HCT116 (cell line): ENCODE measurements around the gene PPP1R16B. TPM values are rescaled to one million over a fixed set of nuclear protein-coding genes. Genes with fewer than 3 reads are reported as not detected.

Source experiments
- ATAC-seq: fragments of 200-7000 bp; cut with Tn5 transposase; 2 replicates; pipeline ENCODE4 v1.9.1; 2020; ENCODE audit warnings: mild to moderate bottlenecking, moderate library complexity
- BruUV-seq: library from RNA; stranded (reverse); fragments of 400-500 nt; replicated peaks from 2 replicates; lab custom pipeline; 2021; lab: Mats Ljungman, UMichigan
- CTCF ChIA-PET: fragments of 300-600 bp; sonication (Branson Sonifier 250); formaldehyde crosslinking; loops from one replicate; lab custom pipeline; 2021; ENCODE audit warnings: antibody characterized with exemption; lab: Charles Lee
- POLR2A ChIA-PET: fragments of 300-600, 350-600 bp; sonication (Branson Sonifier 250); formaldehyde crosslinking; loops from one replicate; lab custom pipeline; 2021; ENCODE audit warnings: antibody characterized with exemption; lab: Charles Lee
- RAD21 ChIA-PET, 2 experiments: fragments of 300-600 bp; sonication (Branson Sonifier 250); formaldehyde crosslinking; loops; one replicate each; lab custom pipeline; 2023; ENCODE audit warnings: low total read pairs in 2 of 2; ENCODE audit not compliant: uncharacterized antibody in 2 of 2, unreplicated experiment in 2 of 2, low non-redundant PET in 1 of 2; lab: Charles Lee
- DNase-seq: peaks from one replicate; pipeline ENCODE4 v3.0.0-alpha.2; 2010; ENCODE audit warnings: low read depth, low spot score
- H2AFZ ChIP-seq: fragments of 200-600 bp; shearing (Covaris generic), sonication (generic); 2 replicates; pipeline ENCODE4 v1.6.1; 2017; ENCODE audit warnings: low read depth, mixed run types, mixed read lengths, antibody characterized with exemption, low read length; ENCODE audit not compliant: poor library complexity, severe bottlenecking
- H3K27ac ChIP-seq: 2 replicates; pipeline ENCODE4 v1.5.1; 2012; ENCODE audit warnings: low read depth, low read length
- H3K27me3 ChIP-seq: fragments of 200-600 bp; sonication (generic); 2 replicates; pipeline ENCODE4 v1.6.1; 2016; ENCODE audit warnings: mixed run types, low read length, mixed read lengths; ENCODE audit not compliant: insufficient read depth
- H3K36me3 ChIP-seq, 2 experiments: fragments of 200-500 bp in 1 of 2; fragments of 200-600 bp in 1 of 2; sonication (Bioruptor generic) in 1 of 2; sonication (generic) in 1 of 2; 2 replicates each; pipeline versions ENCODE4 v1.5.1 to v1.6.1; 2014 to 2016; ENCODE audit warnings: low read length in 2 of 2, inconsistent platforms in 1 of 2, mixed read lengths in 1 of 2, mixed run types in 1 of 2; ENCODE audit not compliant: insufficient read depth in 2 of 2, control insufficient read depth in 1 of 2
- H3K4me1 ChIP-seq, 2 experiments: fragments of 200-600 bp in 1 of 2; sonication (generic) in 1 of 2; 2 replicates each; pipeline versions ENCODE4 v1.5.1 to v1.6.1; 2012 to 2017; ENCODE audit warnings: low read length in 2 of 2, inconsistent platforms in 1 of 2, mild to moderate bottlenecking in 1 of 2, mixed read lengths in 1 of 2, mixed run types in 1 of 2, moderate library complexity in 1 of 2; ENCODE audit not compliant: insufficient read depth in 2 of 2, control insufficient read depth in 1 of 2
- H3K4me2 ChIP-seq: fragments of 200-600 bp; sonication (generic); 2 replicates; pipeline ENCODE4 v1.6.1; 2017; ENCODE audit warnings: mixed run types, low read length, mixed read lengths
- H3K4me3 ChIP-seq, 2 experiments: fragments of 200-600 bp in 1 of 2; sonication (generic) in 1 of 2; replicated peaks in 1 of 2; 2 replicates each; pipeline ENCODE4 v1.5.1; 2011 to 2016; ENCODE audit warnings: low read length in 2 of 2, control low read depth in 1 of 2, low read depth in 1 of 2, mild to moderate bottlenecking in 1 of 2, mixed read lengths in 1 of 2, mixed run types in 1 of 2
- H3K79me2 ChIP-seq: fragments of 200-600 bp; sonication (generic); 2 replicates; pipeline ENCODE4 v1.6.1; 2017; ENCODE audit warnings: mild to moderate bottlenecking, mixed run types, low read length, moderate library complexity, mixed read lengths; ENCODE audit not compliant: insufficient read depth
- H3K9ac ChIP-seq: fragments of 200-600 bp; sonication (generic); 2 replicates; pipeline ENCODE4 v1.6.1; 2016; ENCODE audit warnings: low read length, mixed read lengths
- H3K9me2 ChIP-seq: fragments of 200-600 bp; sonication (generic), shearing (Covaris generic); 2 replicates; pipeline ENCODE4 v1.6.1; 2017; ENCODE audit warnings: mixed run types, mild to moderate bottlenecking, moderate library complexity; ENCODE audit not compliant: insufficient read depth
- H3K9me3 ChIP-seq, 2 experiments: fragments of 200-500 bp in 1 of 2; fragments of 200-600 bp in 1 of 2; sonication (Bioruptor generic) in 1 of 2; sonication (generic) in 1 of 2; 2 replicates each; pipeline ENCODE4 v1.6.1; 2014 to 2017; ENCODE audit warnings: low read length in 2 of 2, mixed read lengths in 2 of 2, inconsistent platforms in 1 of 2, low read depth in 1 of 2, mild to moderate bottlenecking in 1 of 2, mixed run types in 1 of 2, moderate library complexity in 1 of 2; ENCODE audit not compliant: control insufficient read depth in 1 of 2, insufficient read depth in 1 of 2
- H4K20me1 ChIP-seq: fragments of 200-600 bp; sonication (generic), shearing (Covaris generic); 2 replicates; pipeline ENCODE4 v1.6.1; 2017; ENCODE audit warnings: mixed run types, mild to moderate bottlenecking, moderate library complexity; ENCODE audit not compliant: insufficient read depth
- ATF3 ChIP-seq: IDR thresholded peaks from 2 replicates; pipeline ENCODE4 v1.6.1; 2012
- CEBPB ChIP-seq: IDR thresholded peaks from 2 replicates; pipeline ENCODE4 v1.6.1; 2012; ENCODE audit warnings: low read depth
- EGR1 ChIP-seq: IDR thresholded peaks from 2 replicates; pipeline ENCODE4 v1.6.1; 2012; ENCODE audit warnings: low read depth
- EZH2 ChIP-seq: fragments of 200-600 bp; sonication (generic); IDR thresholded peaks from 2 replicates; pipeline ENCODE4 v1.6.1; 2017; ENCODE audit warnings: antibody characterized with exemption, mixed run types
- FOSL1 ChIP-seq: IDR thresholded peaks from 2 replicates; pipeline ENCODE4 v1.6.1; 2012; ENCODE audit warnings: low read depth
- RAD21 ChIP-seq: IDR thresholded peaks from 2 replicates; pipeline ENCODE4 v1.6.1; 2012; ENCODE audit warnings: low read depth, mild to moderate bottlenecking
- REST ChIP-seq: IDR thresholded peaks from 2 replicates; pipeline ENCODE4 v1.6.1; 2012; ENCODE audit warnings: low read depth
- SIN3A ChIP-seq: IDR thresholded peaks from 2 replicates; pipeline ENCODE4 v1.6.1; 2012; ENCODE audit warnings: low read depth
- SP1 ChIP-seq: IDR thresholded peaks from 2 replicates; pipeline ENCODE4 v1.6.1; 2012; ENCODE audit warnings: low read depth
- TCF7L2 ChIP-seq: IDR thresholded peaks from 2 replicates; pipeline ENCODE4 v1.7.0; 2011; ENCODE audit warnings: borderline replicate concordance, inconsistent platforms; ENCODE audit not compliant: insufficient read depth, insufficient read length; ENCODE audit errors: extremely low read depth
- ZFX ChIP-seq: fragments of 450-650 bp; IDR thresholded peaks from 2 replicates; pipeline ENCODE4 v1.6.1; 2017
- ZNF274 ChIP-seq: fragments of 200-500 bp; sonication (Bioruptor generic); IDR thresholded peaks from 2 replicates; pipeline ENCODE4 v1.6.1; 2014; ENCODE audit warnings: mild to moderate bottlenecking, low read depth, low read length, inconsistent platforms
- intact Hi-C: fragments of 100-400 bp; cut with micrococcal nuclease; formaldehyde crosslinking; loops from 2 replicates; pipeline ENCODE4 v1.10.0; 2022
- total RNA-seq: library from RNA; stranded (reverse); gene quantifications from one replicate; pipeline ENCODE4 v1.2.1, GENCODE V29; 2021; ENCODE audit not compliant: unreplicated experiment
- TF ChIP-seq, protein P1 (sequence below), 3 experiments: fragments of 200-600 bp in 1 of 3; sonication (generic) in 1 of 3; IDR thresholded peaks in 2 of 3; conservative IDR thresholded peaks in 1 of 3; 2 replicates each; pipeline ENCODE4 v1.5.1; 2012 to 2017; ENCODE audit warnings: low read depth in 2 of 3, low read length in 2 of 3, antibody characterized with exemption in 1 of 3, borderline replicate concordance in 1 of 3, control low read depth in 1 of 3, mild to moderate bottlenecking in 1 of 3, mixed read lengths in 1 of 3, mixed run types in 1 of 3, moderate library complexity in 1 of 3; ENCODE audit not compliant: insufficient read depth in 1 of 3

Gene PPP1R16B
- total RNA-seq, 1 experiment from 2014 or later = 0.52 TPM

DNA sequence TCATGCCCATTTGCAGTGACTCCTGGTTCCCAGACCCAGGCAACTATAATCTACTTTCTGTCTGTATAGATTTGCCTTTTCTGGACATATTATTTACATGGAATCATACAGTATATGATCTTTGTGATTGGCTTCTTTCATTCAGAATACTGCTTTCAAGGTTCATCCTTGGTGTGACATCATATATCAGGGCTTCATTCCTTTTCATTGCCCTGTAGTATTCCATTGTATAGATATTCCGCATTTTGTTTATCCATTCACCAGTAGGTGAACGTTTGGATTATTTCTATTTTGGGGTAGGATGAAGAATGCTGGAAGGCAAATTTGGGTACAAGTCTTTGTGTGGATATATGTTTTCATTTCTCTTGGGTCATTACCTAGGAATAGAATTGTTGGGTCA, 36.1 kb downstream of the PPP1R16B start:
- Histone ChIP-seq H3K27ac (no peak overlapping the region), H3K27me3 (no peaks in the 10 kb centered on the region), H4K20me1 (no peaks in the 10 kb centered on the region), H3K36me3 (no peaks in the 10 kb centered on the region), H2AFZ (no peak overlapping the region), H3K9me3 (no peaks in the 10 kb centered on the region), H3K4me1 (no peaks in the 10 kb centered on the region), H3K4me3 (no peak overlapping the region), H3K9me2 (no peaks in the 10 kb centered on the region), H3K4me2 (no peak overlapping the region), H3K9ac (no peak overlapping the region), H3K79me2 (no peaks in the 10 kb centered on the region)
- ChIA-PET CTCF (no interaction called here), POLR2A (no interaction called here), RAD21 (no interaction called here)
- intact Hi-C loops = no loop called here
- no TSS peak for BruUV-seq
- DNase-seq (no peak), ATAC-seq (no peak)
- TF ChIP-seq REST = no peak
- TF ChIP-seq RAD21 = no peak
- TF ChIP-seq EGR1 = no peak
- TF ChIP-seq ATF3 = no peak
- no peak for TF ChIP-seq SP1
- no peak for TF ChIP-seq FOSL1
- no peak for TF ChIP-seq TCF7L2
- no peak for TF ChIP-seq EZH2
- TF ChIP-seq, protein P1, sequence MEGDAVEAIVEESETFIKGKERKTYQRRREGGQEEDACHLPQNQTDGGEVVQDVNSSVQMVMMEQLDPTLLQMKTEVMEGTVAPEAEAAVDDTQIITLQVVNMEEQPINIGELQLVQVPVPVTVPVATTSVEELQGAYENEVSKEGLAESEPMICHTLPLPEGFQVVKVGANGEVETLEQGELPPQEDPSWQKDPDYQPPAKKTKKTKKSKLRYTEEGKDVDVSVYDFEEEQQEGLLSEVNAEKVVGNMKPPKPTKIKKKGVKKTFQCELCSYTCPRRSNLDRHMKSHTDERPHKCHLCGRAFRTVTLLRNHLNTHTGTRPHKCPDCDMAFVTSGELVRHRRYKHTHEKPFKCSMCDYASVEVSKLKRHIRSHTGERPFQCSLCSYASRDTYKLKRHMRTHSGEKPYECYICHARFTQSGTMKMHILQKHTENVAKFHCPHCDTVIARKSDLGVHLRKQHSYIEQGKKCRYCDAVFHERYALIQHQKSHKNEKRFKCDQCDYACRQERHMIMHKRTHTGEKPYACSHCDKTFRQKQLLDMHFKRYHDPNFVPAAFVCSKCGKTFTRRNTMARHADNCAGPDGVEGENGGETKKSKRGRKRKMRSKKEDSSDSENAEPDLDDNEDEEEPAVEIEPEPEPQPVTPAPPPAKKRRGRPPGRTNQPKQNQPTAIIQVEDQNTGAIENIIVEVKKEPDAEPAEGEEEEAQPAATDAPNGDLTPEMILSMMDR (IDR thresholded peaks at IDR 0.05 in 2 of 3, conservative IDR thresholded peaks at IDR 0.05 in 1 of 3; ENCODE audit: borderline replicate concordance in 1 of 3, insufficient read depth in 1 of 3, low read depth in 2 of 3, low read length in 2 of 3) = no peak
- no peak for TF ChIP-seq ZNF274
- TF ChIP-seq CEBPB = no peak
- no peak for TF ChIP-seq ZFX
- TF ChIP-seq SIN3A = no peak
